ENCODE data around the gene FAM90A26.
"Not testable (repeated sequence)": the region's sequence is repeated elsewhere in the genome, so short reads cannot be mapped to it uniquely, and the experiment has no call there.

- TF ChIP-seq CTCF (conservative IDR thresholded peaks at IDR 0.05; ENCODE audit: low read length); EZH2phosphoT487 (IDR thresholded peaks at IDR 0.05; ENCODE audit: borderline replicate concordance, low read depth, low read length): not testable (repeated sequence)
Observed at GRCh38 chr4:9158392-9158791, 11.8 kb upstream of the FAM90A26 start.
